HEK293 (cell line): ENCODE data around the gene CDKN2A.
A peak's percentile ranks its signal among the peaks of the same experiment; 100 is the strongest.

ENCODE experiments used
- GLIS1 ChIP-seq: fragments of 450-650 bp; formaldehyde crosslinking; IDR thresholded peaks from 2 replicates; pipeline ENCODE4 v1.5.1; 2016; ENCODE audit warnings: missing biosample characterization, missing genetic modification characterization
- HIC1 ChIP-seq: fragments of 450-650 bp; formaldehyde crosslinking; IDR thresholded peaks from 2 replicates; pipeline ENCODE4 v1.5.1; 2016; ENCODE audit warnings: missing biosample characterization, missing genetic modification characterization
- IKZF3 ChIP-seq: fragments of 450-650 bp; IDR thresholded peaks from 2 replicates; pipeline ENCODE4 v1.5.0; 2018; ENCODE audit warnings: missing biosample characterization, mild to moderate bottlenecking, missing genetic modification characterization, moderate library complexity
- KLF10 ChIP-seq: fragments of 450-650 bp; IDR thresholded peaks from 2 replicates; pipeline ENCODE4 v1.5.1; 2018; ENCODE audit warnings: missing biosample characterization, mild to moderate bottlenecking, missing genetic modification characterization
- KLF7 ChIP-seq: fragments of 450-650 bp; formaldehyde crosslinking; IDR thresholded peaks from 2 replicates; pipeline ENCODE4 v1.5.1; 2016; ENCODE audit warnings: missing biosample characterization, missing genetic modification characterization, borderline replicate concordance
- KLF8 ChIP-seq: fragments of 450-650 bp; formaldehyde crosslinking; IDR thresholded peaks from 2 replicates; pipeline ENCODE4 v1.5.1; 2016; ENCODE audit warnings: missing biosample characterization, missing genetic modification characterization
- SP2 ChIP-seq: fragments of 450-650 bp; formaldehyde crosslinking; IDR thresholded peaks from 2 replicates; pipeline ENCODE4 v1.5.1; 2016; ENCODE audit warnings: missing biosample characterization, missing genetic modification characterization
- TRIM28 ChIP-seq: IDR thresholded peaks from 2 replicates; pipeline ENCODE4 v1.6.1; 2011; ENCODE audit warnings: low read length, control low read depth, borderline replicate concordance
- WT1 ChIP-seq: fragments of 450-650 bp; formaldehyde crosslinking; IDR thresholded peaks from 2 replicates; pipeline ENCODE4 v1.5.1; 2016; ENCODE audit warnings: missing biosample characterization, missing genetic modification characterization
- ZFP3 ChIP-seq: fragments of 450-650 bp; formaldehyde crosslinking; IDR thresholded peaks from 2 replicates; pipeline ENCODE4 v1.5.1; 2016; ENCODE audit warnings: low read depth, missing biosample characterization, missing genetic modification characterization
- ZNF121 ChIP-seq: fragments of 450-650 bp; formaldehyde crosslinking; IDR thresholded peaks from 2 replicates; pipeline ENCODE4 v1.5.1; 2016; ENCODE audit warnings: missing biosample characterization, missing genetic modification characterization
- ZNF132 ChIP-seq: fragments of 450-650 bp; formaldehyde crosslinking; IDR thresholded peaks from 2 replicates; pipeline ENCODE4 v1.5.1; 2017; ENCODE audit warnings: missing biosample characterization, missing genetic modification characterization, borderline replicate concordance
- ZNF175 ChIP-seq: fragments of 450-650 bp; formaldehyde crosslinking; IDR thresholded peaks from 2 replicates; pipeline ENCODE4 v1.5.1; 2016; ENCODE audit warnings: missing biosample characterization, missing genetic modification characterization
- ZNF18 ChIP-seq: fragments of 450-650 bp; formaldehyde crosslinking; IDR thresholded peaks from 2 replicates; pipeline ENCODE4 v1.5.1; 2016; ENCODE audit warnings: missing biosample characterization, missing genetic modification characterization
- ZNF211 ChIP-seq: fragments of 450-650 bp; formaldehyde crosslinking; IDR thresholded peaks from 2 replicates; pipeline ENCODE4 v1.5.1; 2016; ENCODE audit warnings: low read depth, missing biosample characterization, missing genetic modification characterization
- ZNF248 ChIP-seq: fragments of 450-650 bp; formaldehyde crosslinking; IDR thresholded peaks from 2 replicates; pipeline ENCODE4 v1.5.1; 2017; ENCODE audit warnings: missing biosample characterization, missing genetic modification characterization
- ZNF26 ChIP-seq: fragments of 450-650 bp; formaldehyde crosslinking; IDR thresholded peaks from 2 replicates; pipeline ENCODE4 v1.5.1; 2016; ENCODE audit warnings: missing biosample characterization, missing genetic modification characterization
- ZNF501 ChIP-seq: fragments of 450-650 bp; formaldehyde crosslinking; IDR thresholded peaks from 2 replicates; pipeline ENCODE4 v1.5.1; 2016; ENCODE audit warnings: missing biosample characterization, missing genetic modification characterization
- ZNF513 ChIP-seq: fragments of 450-650 bp; IDR thresholded peaks from 2 replicates; pipeline ENCODE4 v1.5.1; 2018; ENCODE audit warnings: missing biosample characterization, missing genetic modification characterization
- ZNF548 ChIP-seq: fragments of 450-650 bp; formaldehyde crosslinking; IDR thresholded peaks from 2 replicates; pipeline ENCODE4 v1.5.1; 2016; ENCODE audit warnings: missing biosample characterization, missing genetic modification characterization
- ZNF555 ChIP-seq: fragments of 450-650 bp; formaldehyde crosslinking; conservative IDR thresholded peaks from 2 replicates; pipeline ENCODE4 v1.5.1; 2017; ENCODE audit warnings: missing biosample characterization, mild to moderate bottlenecking, missing genetic modification characterization, inconsistent platforms
- ZNF561 ChIP-seq: fragments of 450-650 bp; IDR thresholded peaks from 2 replicates; pipeline ENCODE4 v1.5.1; 2018; ENCODE audit warnings: missing biosample characterization, missing genetic modification characterization, borderline replicate concordance
- ZNF610 ChIP-seq: fragments of 450-650 bp; formaldehyde crosslinking; IDR thresholded peaks from 2 replicates; pipeline ENCODE4 v1.5.1; 2016; ENCODE audit warnings: missing biosample characterization, missing genetic modification characterization, borderline replicate concordance
- ZNF677 ChIP-seq: fragments of 450-650 bp; IDR thresholded peaks from 2 replicates; pipeline ENCODE4 v1.5.0; 2018; ENCODE audit warnings: missing biosample characterization, mild to moderate bottlenecking, missing genetic modification characterization, moderate library complexity
- ZNF701 ChIP-seq: fragments of 450-650 bp; formaldehyde crosslinking; IDR thresholded peaks from 2 replicates; pipeline ENCODE4 v1.5.1; 2016; ENCODE audit warnings: missing biosample characterization, missing genetic modification characterization
- ZNF768 ChIP-seq: fragments of 450-650 bp; formaldehyde crosslinking; IDR thresholded peaks from 2 replicates; pipeline ENCODE4 v1.5.1; 2018; ENCODE audit warnings: missing biosample characterization, mild to moderate bottlenecking, missing genetic modification characterization
- ZNF830 ChIP-seq: fragments of 450-650 bp; IDR thresholded peaks from 2 replicates; pipeline ENCODE4 v1.5.0; 2018; ENCODE audit warnings: missing biosample characterization, missing genetic modification characterization, low read depth, mild to moderate bottlenecking, moderate library complexity
- ZSCAN16 ChIP-seq: fragments of 450-650 bp; formaldehyde crosslinking; IDR thresholded peaks from 2 replicates; pipeline ENCODE4 v1.5.1; 2016; ENCODE audit warnings: missing biosample characterization, missing genetic modification characterization
- ZSCAN23 ChIP-seq: fragments of 450-650 bp; formaldehyde crosslinking; IDR thresholded peaks from 2 replicates; pipeline ENCODE4 v1.5.1; 2016; ENCODE audit warnings: missing biosample characterization, missing genetic modification characterization
- ZSCAN30 ChIP-seq: fragments of 450-650 bp; IDR thresholded peaks from 2 replicates; pipeline ENCODE4 v1.5.1; 2018; ENCODE audit warnings: missing biosample characterization, mild to moderate bottlenecking, missing genetic modification characterization, moderate library complexity

Gene CDKN2A

GRCh38 chr9:21919377-21920362 is 74.5 kb downstream of the CDKN2A start (continued):
- TF ChIP-seq HIC1 (tag by site-specific recombination) (no peak), ZNF175 (tag by site-specific recombination) (no peak), ZNF248 (no peak), ZNF121 (tag by site-specific recombination) (no peak), ZNF701 (tag by site-specific recombination) (no peak), ZNF677 (tag by site-specific recombination) (no peak), ZSCAN30 (no peak), KLF7 (tag by site-specific recombination) (no peak), ZNF830 (no peak), ZNF555 (no peak), WT1 (peak; percentile 81), IKZF3 (tag by site-specific recombination) (no peak), ZNF211 (tag by site-specific recombination) (no peak), ZFP3 (tag by site-specific recombination) (no peak), KLF8 (tag by site-specific recombination) (no peak), ZNF768 (tag by site-specific recombination) (no peak), ZNF548 (tag by site-specific recombination) (no peak), ZNF26 (tag by site-specific recombination) (no peak), ZSCAN16 (tag by site-specific recombination) (no peak), ZNF18 (tag by site-specific recombination) (no peak), TRIM28 (peak; percentile 54), GLIS1 (tag by site-specific recombination) (no peak), ZNF513 (no peak), ZNF610 (no peak), ZNF132 (tag by site-specific recombination) (no peak), SP2 (no peak), KLF10 (tag by site-specific recombination) (no peak), ZNF501 (tag by site-specific recombination) (no peak), ZSCAN23 (tag by site-specific recombination) (no peak), ZNF561 (tag by site-specific recombination) (no peak)
